NB4 (cell line): ENCODE results near the gene GALNTL6.

ENCODE experiments used
- DNase-seq: peaks from one replicate; pipeline ENCODE4 v3.0.0; 2010; ENCODE audit warnings: low read depth
- H3K4me3 ChIP-seq: one replicate; pipeline ENCODE4 v1.5.1; 2011; ENCODE audit warnings: mild to moderate bottlenecking, low read depth, low read length, moderate library complexity
- MAX ChIP-seq: IDR thresholded peaks from 2 replicates; pipeline ENCODE4 v1.6.1; 2011; ENCODE audit warnings: low read depth, low read length
- MYC ChIP-seq: IDR thresholded peaks from 2 replicates; pipeline ENCODE4 v1.6.1; 2011; ENCODE audit warnings: low read depth, low read length
- POLR2A ChIP-seq: IDR thresholded peaks from 2 replicates; pipeline ENCODE4 v1.6.1; 2011; ENCODE audit warnings: mild to moderate bottlenecking; ENCODE audit not compliant: insufficient read length; ENCODE audit errors: extremely low read depth
- TF ChIP-seq, protein P1 (sequence below): IDR thresholded peaks from one replicate; pipeline ENCODE4 v1.5.1; 2012; ENCODE audit warnings: low read depth, low read length

GALNTL6 gene

DNA sequence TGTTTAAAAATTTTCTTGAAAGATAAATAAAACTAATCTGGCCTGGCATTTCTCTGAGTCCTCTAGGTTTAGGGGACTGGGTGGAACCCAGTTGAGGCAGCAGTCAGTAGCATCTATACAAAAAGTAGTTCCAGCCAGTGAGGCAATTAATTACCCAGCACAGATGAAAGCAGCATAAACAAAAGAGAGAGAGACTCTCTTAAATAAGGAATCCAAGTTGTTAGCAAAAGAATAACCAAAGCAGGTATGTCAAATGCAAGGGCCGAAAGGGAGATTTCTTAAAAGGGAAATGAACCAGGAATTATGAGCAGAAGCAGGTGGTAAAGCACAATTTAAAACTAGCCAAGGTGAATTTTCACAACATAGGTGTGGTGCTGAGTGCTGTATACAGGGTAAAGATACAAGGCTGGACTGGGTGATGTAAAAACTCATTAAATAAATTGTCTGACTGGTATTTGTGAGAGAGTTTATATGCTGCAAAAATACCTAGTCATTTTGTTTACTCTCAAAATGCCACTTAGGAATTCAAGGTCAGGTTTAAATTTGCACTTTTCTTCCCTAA, 1260.8 kb downstream of the GALNTL6 start:
- no peak overlapping the region for H3K4me3 ChIP-seq
- no peak for DNase-seq
- TF ChIP-seq MYC = no peak

- DNase-seq = peak; percentile 87
- TF ChIP-seq MYC = peak; percentile 94
- TF ChIP-seq MAX = peak; percentile 94
- no peak for TF ChIP-seq POLR2A
- no peak overlapping the region for H3K4me3 ChIP-seq
These were observed 1261.3 kb downstream of the GALNTL6 start for GRCh38 chr4:173074501-173074946.

GRCh38 chr4:173076903-173077634, 1263.9 kb downstream of the GALNTL6 start:
- no peak for DNase-seq
- H3K4me3 ChIP-seq = no peak overlapping the region
- no peak for TF ChIP-seq MYC

DNA sequence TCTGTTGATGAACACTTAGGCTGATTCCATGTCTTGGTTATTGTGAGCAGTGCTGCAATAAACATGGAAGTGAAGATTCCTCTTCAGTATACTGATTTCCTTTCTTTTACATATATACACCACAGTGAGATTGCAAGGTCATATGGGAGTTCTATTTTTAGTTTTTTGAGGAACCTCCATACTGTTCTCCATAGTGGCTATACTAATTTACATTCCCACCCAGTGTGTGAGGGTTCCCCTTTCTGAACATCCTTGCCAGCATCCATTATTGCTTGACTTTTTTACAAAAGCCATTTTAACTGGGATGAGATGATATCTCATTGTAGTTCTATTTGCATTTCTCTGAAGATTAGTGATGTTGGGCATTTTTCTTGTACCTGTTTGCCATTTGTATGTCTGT, 1274.9 kb downstream of the GALNTL6 start:
- TF ChIP-seq MYC = no peak
- TF ChIP-seq, protein P1, sequence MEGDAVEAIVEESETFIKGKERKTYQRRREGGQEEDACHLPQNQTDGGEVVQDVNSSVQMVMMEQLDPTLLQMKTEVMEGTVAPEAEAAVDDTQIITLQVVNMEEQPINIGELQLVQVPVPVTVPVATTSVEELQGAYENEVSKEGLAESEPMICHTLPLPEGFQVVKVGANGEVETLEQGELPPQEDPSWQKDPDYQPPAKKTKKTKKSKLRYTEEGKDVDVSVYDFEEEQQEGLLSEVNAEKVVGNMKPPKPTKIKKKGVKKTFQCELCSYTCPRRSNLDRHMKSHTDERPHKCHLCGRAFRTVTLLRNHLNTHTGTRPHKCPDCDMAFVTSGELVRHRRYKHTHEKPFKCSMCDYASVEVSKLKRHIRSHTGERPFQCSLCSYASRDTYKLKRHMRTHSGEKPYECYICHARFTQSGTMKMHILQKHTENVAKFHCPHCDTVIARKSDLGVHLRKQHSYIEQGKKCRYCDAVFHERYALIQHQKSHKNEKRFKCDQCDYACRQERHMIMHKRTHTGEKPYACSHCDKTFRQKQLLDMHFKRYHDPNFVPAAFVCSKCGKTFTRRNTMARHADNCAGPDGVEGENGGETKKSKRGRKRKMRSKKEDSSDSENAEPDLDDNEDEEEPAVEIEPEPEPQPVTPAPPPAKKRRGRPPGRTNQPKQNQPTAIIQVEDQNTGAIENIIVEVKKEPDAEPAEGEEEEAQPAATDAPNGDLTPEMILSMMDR = no peak
- TF ChIP-seq MAX = no peak
- TF ChIP-seq POLR2A = no peak

More for the DNA sequence above, 1274.9 kb downstream of the GALNTL6 start:
- no peak overlapping the region for H3K4me3 ChIP-seq
- peak; percentile 2 for DNase-seq
